NCI-H1105 treated with DMSO at 0.1 percent for 48 hours (cell line): ENCODE measurements around the gene UBL5.
"Not testable (repeated sequence)": the region's sequence is repeated elsewhere in the genome, so short reads cannot be mapped to it uniquely, and the experiment has no call there.

Experiments used
- DNase-seq: peaks from one replicate; lab custom pipeline; 2025; lab: John Stamatoyannopoulos, UW

The UBL5 gene

GRCh38 chr19:9811139-9811538, 16.6 kb upstream of the UBL5 start:
- no peak for DNase-seq

GRCh38 chr19:9818175-9818733, 9.5 kb upstream of the UBL5 start:
- no peak for DNase-seq

GRCh38 chr19:9818734-9819595, 8.8 kb upstream of the UBL5 start, which contains the start of gene FBXL12:
Gene FBXL12 (minus strand): TSS chr19:9819079. CDS start chr19:9818813, 266 bp downstream.
- DNase-seq, result peak; percentile 99

- DNase-seq, result no peak
Observed at GRCh38 chr19:9819596-9819909, 8.2 kb upstream of the UBL5 start.

GRCh38 chr19:9820034-9820433, 7.7 kb upstream of the UBL5 start:
- DNase-seq, result not testable (repeated sequence)

GRCh38 chr19:9823816-9824215, 3.9 kb upstream of the UBL5 start:
- DNase-seq, result no peak

GRCh38 chr19:9828551-9829063, 889 bp downstream of the UBL5 start:
- DNase-seq, result no peak

- DNase-seq, result no peak
Observed at GRCh38 chr19:9834307-9834725, 6.6 kb downstream of the UBL5 start.

- peak; percentile 99 for DNase-seq
Observed at GRCh38 chr19:9834726-9835506, 7.2 kb downstream of the UBL5 start, which contains the start of gene PIN1. Gene PIN1 (plus strand): TSS chr19:9835318. CDS start chr19:9835345, 27 bp downstream.

GRCh38 chr19:9835507-9835949, 7.8 kb downstream of the UBL5 start:
- DNase-seq, result no peak

- no peak for DNase-seq
Observed at GRCh38 chr19:9836021-9836420, 8.3 kb downstream of the UBL5 start.

GRCh38 chr19:9838324-9838723, 10.6 kb downstream of the UBL5 start:
- DNase-seq, result no peak

- DNase-seq, result no peak
Observed at GRCh38 chr19:9839415-9839814, 11.7 kb downstream of the UBL5 start.

GRCh38 chr19:9842834-9843625, 15.3 kb downstream of the UBL5 start:
- DNase-seq, result no peak

- not testable (repeated sequence) for DNase-seq
Observed at GRCh38 chr19:9843626-9844273, 16.0 kb downstream of the UBL5 start.

GRCh38 chr19:9847087-9847671, 19.5 kb downstream of the UBL5 start:
- DNase-seq, result no peak

- no peak for DNase-seq
Observed at GRCh38 chr19:9848060-9848459, 20.3 kb downstream of the UBL5 start.

GRCh38 chr19:9848762-9849161, 21.0 kb downstream of the UBL5 start:
- no peak for DNase-seq

GRCh38 chr19:9849791-9850190, 22.1 kb downstream of the UBL5 start:
- DNase-seq, result no peak

- no peak for DNase-seq
Observed at GRCh38 chr19:9850235-9850959, 22.7 kb downstream of the UBL5 start.
